Skin of body (tissue), 2 donors: Measurements from ENCODE around the gene FUBP1. TPM values are rescaled to one million over a fixed set of nuclear protein-coding genes. Genes with fewer than 3 reads are reported as not detected.
A peak's percentile ranks its signal among the peaks of the same experiment; 100 is the strongest.
"Not testable (repeated sequence)": the region's sequence is repeated elsewhere in the genome, so short reads cannot be mapped to it uniquely, and the experiment has no call there.

ENCODE experiments used
- DNase-seq: peaks from one replicate; lab custom pipeline; 2025; lab: John Stamatoyannopoulos, UW
- total RNA-seq: library from RNA; depleted of rRNA; stranded (reverse); fragments of >200 nt; gene quantifications from one replicate; pipeline ENCODE4 v1.2.3, GENCODE V29; 2014

Gene FUBP1
- total RNA-seq, 1 donor from 2014 or later = 180 TPM

DNA sequence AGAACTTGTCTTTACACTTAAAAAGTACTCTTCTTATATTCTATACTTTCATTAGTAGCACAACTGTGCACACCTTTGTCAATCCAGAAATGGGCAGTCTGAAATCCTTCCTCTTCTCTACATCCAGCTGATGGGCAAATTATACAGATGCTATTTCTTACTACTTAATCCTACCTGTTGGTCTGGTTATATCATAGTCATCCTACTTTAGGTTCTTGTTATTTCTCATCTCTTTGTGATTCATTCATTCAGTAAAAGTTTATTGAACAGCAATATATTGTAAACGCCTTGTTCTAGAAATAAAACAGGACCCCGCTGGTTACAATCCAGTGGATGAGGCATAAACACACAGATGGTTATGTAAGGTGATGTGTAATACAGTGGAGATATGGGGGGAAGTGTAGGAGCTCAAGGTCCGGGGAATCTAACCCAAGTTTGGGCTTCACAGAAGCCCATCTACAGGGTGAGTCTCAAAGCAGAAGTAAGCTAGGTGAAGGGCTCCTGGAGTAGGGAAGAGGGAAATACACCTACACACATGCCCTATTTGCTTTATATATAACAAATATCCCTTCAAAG is 11.8 kb upstream of the FUBP1 start:
- DNase-seq = no peak

DNA sequence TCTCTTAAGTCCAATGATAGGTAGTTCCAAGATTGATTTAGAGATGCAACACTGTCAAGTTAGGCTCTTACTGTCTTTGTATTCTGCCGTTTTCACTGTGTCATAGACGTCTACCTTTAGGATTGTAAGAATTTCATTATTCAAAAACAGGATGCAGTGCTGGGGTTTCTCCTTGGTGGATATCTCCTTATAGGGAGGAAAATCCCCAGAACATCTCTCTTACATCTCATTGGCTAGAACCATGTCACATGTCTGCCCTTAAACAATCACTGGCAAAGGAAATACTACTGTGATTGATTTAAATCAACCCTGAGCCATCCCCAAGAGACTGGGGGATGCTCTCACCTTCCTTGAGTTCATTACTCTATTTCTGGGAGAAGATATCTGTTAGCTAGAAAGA is 10.9 kb upstream of the FUBP1 start:
- DNase-seq = no peak

DNA sequence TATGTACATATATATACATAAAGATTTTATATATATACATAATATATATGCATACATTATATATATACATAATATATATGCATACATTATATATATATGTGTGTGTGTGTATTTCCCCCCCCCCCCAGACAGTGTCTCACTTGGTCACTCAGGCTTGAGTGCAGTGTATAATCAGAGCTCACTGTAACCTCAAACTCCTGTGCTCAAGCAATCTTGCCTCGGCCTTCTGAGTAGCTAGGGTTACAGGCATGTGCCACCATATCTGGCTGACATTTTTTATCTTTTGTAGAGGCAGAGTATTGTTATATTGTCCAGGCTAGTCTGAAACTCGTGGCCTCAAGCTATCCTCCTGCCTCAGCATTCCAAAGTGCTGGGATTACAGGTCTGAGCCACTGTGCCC is 9.0 kb upstream of the FUBP1 start:
- no peak for DNase-seq

DNA sequence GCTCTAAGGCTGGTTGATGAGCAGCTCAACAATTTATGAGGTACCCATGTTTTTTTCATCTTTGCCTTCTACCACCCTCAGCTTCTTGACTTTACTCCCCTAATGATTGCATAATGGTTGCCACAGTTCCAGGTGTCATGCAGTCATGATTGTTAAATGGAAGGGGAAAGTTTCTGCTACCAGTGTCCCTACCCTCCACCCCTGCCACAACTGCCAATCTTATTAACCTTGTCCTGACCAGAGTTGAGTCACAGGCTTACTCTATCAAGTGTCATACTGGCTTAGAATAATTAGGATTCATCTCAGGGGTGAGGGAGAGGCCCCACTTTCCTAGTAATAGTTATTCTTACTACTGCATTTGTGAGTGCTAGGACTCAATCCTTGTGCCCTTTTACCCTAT is 7.9 kb upstream of the FUBP1 start:
- DNase-seq = no peak

DNA sequence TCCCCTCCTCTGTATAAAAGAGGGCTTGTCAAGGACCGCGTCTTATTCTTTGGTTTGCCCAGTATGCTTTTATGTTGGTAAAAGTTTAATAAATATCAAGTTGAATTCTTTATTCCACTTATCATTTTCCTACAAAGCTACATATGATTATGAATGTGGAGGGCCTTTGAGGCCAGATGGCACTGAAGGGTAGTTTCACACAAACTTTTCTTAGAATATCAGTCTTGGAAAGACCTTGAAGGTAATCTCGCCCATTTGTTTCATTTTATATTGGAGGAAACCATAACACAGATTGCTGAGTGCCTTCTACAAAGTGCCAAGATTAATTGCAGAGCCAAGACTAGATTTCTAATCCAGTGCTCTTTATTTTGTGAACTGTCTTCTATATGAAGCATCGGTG is 5.8 kb upstream of the FUBP1 start:
- no peak for DNase-seq

DNA sequence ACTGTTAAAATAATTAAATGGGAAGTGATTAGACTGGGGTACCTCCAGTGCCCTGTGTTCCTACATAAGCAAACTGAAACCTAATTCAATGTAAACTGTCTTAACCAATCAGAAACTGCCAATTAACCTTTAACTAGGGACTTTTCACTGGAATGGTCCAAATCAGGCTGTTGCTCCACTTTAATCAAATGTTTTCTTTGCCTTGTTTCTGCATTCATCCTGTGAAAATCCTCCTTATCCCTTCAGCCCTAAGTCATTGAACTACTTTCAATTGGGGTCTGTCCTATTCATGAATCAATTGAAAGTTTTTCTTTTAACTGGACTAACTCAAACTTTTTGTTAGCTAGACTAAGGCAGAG is 5.1 kb upstream of the FUBP1 start:
- DNase-seq = no peak

DNA sequence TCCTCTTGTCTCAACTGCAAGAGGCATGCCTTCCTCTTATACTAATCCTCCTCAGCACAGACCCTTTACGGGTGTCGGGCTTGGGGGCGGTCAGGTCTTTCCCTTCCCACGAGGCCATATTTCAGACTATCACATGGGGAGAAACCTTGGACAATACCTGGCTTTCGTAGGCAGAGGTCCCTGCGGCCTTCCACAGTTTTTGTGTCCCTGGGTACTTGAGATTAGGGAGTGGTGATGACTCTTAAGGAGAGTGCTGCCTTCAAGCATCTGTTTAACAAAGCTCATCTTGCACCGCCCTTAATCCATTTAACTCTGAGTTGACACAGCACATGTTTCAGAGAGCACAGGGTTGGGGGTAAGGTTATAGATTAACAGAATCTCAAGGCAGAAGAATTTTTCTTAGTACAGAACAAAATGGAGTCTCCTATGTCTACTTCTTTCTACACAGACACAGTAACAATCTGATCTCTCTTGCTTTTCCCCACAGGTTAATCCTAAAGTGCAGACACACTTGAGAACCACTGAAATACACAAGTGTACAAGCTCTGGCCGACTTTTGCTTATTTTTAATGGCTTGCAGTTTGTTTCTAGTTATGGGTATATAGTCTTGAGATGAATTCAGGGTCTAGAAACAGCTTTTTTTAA is 4.6 kb upstream of the FUBP1 start:
- not testable (repeated sequence) for DNase-seq

DNA sequence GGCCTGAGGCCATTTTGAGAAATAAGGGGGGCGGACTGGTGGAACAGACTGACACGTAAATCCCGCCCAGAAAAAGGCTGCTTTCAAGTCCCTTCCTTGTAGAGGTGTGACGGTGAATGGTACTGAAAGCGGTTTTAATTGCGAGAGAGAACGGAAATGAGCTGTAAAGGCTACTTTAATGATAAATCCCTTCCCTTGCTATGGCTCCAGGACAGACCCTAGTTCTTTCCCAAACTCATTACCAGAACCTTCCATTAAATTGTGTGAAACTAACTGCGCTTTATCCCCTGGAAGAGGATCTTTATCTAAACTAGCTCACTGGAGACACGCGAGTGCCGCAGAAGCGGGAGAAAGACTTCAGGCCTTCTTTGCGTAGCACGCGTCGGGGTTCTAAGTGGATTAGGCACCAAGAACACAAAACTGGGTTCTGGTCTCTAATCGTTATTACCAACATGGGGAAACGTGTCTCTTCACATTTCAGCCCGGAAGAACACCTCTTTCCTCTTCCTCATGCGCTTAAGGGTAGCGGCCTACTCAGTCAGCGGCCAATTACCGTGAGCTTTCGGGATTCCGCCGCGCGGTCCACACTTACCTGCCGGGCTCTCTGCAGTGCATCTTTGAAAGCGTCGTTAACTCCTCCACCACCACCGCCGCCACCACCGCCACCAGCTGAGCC is 441 bp downstream of the FUBP1 start:
- DNase-seq = peak; percentile 91

DNA sequence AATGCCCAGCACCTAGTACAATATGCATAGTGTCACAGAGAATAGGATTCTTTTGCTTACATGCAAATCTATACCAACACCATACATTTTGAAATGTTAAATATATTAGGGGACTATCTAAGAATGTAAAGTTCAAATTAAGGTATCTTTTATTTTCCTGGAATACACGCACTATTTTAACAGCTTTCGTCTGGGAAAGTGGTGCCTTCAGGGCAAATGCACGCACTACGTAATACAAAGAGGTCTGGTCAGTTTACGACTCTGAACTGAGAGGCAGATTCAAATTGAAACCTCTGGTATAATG is 931 bp downstream of the FUBP1 start:
- DNase-seq = no peak

DNA sequence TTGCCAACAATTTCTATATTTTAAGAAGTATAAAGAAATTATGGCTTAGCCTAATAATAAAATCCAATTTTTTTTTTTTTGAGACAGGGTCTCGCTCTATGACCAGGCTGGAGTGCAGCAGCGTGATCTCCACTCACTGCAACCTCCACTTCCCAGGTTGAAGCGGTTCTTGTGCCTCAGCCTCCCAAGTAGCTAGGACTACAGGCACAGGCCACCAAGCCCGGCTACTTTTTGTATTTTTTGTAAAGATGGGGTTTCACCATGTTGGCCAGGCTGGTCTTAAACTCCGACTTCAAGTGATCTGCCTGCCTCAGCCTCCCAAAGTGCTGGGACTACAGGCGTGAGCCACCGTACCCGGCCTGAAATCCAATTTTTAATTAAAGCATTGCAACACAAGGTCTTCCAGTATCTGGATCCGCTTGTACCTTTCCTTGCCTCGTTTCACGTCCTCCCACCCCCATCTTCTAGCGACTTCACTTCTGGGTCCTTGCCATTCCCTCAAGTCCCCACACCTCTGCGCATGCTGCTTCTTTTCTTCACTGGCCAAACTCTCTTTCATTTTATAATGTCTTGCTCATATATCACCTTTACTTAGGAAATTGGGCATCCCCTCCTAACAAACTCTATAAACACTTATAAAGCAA is 2.3 kb downstream of the FUBP1 start:
- DNase-seq = no peak

DNA sequence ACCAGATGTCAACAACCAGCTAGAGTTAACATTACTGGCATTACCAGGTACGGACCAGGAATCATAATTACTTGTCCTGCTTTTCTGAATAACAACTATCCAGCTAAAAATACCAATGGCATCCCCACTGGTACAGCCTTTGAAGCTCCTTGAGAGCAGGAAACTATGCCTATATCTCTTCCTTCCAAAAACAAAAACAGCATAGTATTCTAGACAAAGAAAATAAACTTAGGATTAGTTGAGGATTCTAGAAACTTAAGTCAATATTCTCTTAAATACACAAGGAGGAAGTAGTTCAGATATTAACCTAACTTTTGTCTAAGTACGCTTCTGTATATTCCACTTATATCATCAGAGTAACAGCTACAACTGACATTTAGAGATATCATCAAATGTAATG is 3.0 kb downstream of the FUBP1 start:
- DNase-seq = no peak

DNA sequence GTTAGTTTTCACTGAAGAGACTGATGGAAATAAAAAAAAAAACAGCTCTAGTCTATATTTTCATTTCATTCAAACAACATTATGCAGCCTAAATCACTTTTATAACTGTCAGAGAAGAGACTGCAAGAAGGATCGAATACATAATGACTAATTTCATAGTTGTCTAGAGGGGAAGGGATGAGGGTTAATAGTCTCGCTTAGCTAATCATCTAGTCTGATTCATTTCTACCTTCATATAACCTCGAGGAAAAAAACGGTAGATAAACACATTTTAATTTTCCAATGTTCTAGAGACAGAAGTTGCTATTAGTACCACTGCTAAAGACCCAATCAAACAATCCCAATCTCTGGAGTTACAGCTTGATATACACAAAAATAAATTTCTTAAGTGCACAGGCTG is 3.5 kb downstream of the FUBP1 start:
- DNase-seq = no peak

DNA sequence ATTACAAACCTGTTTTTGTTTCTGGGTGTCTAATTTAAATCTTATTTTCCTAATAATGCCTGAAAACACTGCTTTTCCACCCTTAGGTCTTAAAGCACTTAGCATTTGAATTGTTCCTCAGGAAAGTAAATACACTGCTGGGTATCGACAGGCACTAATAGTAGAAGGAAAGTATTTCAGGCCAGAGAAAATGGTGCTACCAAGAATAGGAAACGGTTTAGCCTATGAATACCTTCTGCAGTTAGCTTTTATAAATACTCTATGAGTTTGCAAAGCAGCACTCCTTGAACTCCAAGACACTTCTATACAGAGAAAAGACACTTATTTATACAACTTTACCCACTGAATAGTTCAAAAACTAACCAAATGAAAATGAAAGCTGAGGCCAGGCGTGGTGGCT is 6.8 kb downstream of the FUBP1 start:
- no peak for DNase-seq

DNA sequence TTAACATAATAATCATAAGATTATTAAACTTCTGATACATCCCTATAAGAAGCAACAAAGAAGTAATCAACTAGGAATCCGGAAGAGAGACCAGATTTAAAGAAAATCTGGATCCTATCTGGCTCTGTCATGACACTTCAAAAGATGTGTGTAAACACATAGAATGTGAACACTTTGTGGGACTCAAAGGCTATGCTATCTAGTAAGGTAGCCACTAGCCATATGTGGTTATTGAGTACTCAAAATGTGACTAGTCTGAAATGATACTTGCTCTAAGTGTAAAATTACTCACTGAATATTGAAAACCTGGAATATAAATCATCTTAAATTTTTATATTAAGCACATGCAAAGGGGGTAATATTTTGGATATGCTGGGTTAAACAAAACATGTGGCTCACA is 8.7 kb downstream of the FUBP1 start:
- DNase-seq = no peak

DNA sequence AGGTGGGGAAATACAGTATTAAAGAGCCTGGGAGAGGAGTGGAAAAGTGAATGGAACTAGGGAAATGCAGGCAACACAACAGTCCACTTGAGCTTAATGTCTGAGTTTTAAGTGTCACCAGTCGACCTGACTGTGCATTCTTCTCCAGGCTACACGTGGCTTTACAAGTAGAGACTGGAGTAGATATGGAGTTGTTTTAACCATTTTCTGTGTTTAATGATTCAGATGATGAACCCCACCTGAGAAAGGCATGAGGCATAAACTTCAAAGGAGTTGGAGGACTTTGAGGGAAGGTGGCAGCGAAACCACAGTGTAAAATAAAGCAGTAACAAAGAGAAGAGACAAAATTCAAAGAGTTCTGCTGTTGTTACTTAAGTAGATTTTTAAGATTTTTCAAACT is 12.6 kb downstream of the FUBP1 start:
- DNase-seq = no peak

DNA sequence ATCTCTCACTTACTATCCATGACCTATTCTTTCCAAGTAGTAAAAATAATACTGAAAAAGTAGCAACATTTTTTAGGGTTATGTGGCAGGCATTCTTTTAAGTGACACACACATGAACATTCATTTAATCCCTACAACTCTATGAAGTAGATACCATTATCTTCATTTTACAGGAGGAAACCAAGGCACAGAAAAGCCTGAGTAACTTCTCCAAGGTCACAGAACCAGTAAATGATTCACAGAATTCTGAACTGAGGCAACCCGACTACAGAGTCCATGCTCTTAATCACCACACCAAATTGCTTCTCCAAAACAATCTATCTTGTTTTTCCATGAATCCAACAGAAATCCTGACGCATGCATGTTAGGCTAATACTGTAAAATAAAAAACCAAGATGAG is 17.5 kb downstream of the FUBP1 start:
- no peak for DNase-seq

DNA sequence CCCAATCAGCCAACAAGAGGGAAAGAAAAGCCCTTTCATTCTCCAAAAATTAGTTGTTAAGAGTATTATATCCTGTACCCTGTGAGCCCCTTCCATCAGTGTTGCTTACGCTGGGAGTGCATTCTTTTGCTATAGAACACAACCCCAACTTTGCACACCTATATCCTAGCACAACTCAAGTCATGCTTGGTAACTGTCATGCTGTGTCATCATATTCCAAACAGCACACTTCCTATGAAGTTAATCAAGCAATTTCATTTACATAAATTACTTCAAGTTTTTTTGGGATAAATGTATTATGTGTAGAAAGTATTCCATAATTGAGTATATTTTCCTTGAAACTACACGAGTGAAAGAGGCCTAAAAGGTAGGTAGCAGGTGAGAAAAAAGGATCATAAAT is 20.0 kb downstream of the FUBP1 start:
- no peak for DNase-seq

DNA sequence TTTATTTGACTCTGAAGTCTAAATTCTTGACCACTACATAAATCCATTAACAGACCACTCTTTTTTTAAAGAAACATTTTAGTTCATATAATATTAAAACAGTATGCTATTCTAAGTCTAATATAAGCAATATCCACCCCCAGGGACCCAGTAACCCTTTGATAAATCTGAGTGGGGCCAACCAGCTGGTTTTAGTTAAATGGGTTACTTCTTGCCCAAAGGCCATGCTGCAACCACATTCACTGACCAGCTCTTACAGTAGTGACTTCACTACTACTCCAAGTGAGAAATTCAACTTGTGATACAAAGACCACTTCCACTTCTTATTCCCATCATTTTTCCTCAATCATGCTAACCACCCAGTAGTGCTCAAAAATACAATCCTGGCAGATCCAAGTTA is 20.5 kb downstream of the FUBP1 start:
- DNase-seq = no peak

DNA sequence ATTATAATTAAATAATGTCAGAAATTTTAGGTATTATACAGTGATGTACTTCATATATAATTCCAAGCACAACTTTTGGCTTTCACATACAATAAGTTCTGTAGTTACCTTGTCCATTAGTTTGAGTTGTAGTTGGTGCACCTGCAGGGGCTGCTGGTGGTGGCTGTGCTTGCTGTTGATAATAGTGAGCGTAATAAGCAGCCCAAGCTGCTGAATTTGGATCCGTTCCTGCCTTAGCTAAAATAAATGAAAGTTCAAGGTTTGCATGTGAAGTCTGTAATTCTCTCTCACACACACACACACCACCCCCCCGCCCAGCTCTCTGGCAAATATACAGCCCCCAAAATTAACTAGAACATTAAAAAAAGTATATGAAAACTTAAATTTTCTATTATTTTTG is 22.4 kb downstream of the FUBP1 start:
- DNase-seq = no peak

DNA sequence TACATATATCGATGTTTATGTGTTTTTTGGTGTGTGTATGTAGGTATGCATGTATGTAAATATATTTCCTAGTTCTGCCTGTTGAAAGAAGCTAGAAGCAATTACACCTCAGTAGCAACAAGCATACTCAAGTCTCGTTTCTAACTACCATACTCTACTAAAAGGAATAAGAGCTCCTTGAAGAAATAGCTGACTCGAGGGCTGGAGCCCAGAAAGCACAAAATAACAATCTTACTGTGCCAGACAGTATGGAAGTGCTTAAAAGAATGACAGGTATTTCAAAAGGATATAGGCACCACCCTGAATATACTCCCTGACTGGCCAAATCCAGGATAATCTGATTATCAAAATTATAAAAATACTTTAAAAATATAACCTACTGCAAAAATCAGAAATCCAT is 23.2 kb downstream of the FUBP1 start:
- no peak for DNase-seq

DNA sequence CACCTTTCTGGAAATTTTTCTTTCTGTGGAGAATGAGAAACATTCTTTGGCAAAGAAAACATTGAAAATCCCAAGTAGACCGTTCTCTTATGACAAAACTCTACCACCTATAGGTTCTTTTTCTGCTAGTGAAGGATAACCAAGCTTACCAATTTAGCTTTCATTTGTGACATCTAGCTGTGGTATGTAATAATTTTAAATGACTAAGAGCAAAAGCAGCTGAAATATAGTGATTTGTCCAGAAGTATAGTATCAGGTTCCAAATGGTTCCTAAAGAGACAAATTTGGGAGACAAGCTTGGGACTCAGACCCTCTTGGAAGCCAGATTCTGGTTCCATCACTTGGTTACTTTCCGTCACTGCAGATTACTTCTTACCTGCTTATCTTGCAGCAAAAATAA is 24.4 kb downstream of the FUBP1 start:
- DNase-seq = no peak

DNA sequence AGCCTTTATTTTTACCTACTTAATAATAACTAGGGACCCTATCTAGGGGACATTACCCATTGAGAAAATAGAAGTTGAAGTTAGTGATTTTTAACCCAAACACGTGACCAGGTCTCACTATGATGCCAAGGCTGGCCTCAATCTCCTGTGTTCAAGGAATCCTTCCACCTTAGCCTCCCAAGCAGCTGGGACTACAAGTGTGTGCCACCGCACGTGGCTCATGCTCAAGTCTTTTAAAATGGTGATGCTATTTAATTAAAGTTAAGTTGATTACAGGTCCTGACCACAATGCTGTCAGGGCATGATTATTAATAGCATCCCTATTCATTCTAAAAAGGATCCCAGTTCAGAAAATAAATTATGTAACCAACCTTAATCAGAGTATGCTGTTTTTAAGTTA is 25.0 kb downstream of the FUBP1 start:
- no peak for DNase-seq

DNA sequence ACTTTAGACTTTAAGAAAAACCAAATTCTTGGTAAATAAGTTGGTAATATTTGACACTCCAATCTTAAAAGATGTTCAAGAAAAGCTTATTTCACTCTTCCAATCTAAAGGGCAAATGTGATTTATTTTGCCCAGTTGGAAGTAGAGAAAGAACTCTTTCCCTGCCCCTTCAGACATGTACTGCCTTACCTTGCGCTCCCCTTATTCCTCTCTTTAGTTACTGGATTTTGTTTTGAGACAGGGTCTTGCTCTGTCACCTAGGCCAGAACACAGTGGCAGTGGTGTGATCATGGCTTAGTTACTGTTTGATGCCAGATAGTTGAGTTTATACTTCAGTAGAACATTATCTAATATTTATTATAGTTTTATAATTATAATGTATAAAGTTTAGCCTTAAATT is 27.5 kb downstream of the FUBP1 start:
- no peak for DNase-seq
